DMS114 treated with DMSO at 0.1 percent for 48 hours (cell line): Measurements from ENCODE around the gene VAV2.

ENCODE experiments used
- DNase-seq: peaks from one replicate; lab custom pipeline; 2025; ENCODE audit not compliant: unreplicated experiment; lab: John Stamatoyannopoulos, UW

Gene VAV2

DNA sequence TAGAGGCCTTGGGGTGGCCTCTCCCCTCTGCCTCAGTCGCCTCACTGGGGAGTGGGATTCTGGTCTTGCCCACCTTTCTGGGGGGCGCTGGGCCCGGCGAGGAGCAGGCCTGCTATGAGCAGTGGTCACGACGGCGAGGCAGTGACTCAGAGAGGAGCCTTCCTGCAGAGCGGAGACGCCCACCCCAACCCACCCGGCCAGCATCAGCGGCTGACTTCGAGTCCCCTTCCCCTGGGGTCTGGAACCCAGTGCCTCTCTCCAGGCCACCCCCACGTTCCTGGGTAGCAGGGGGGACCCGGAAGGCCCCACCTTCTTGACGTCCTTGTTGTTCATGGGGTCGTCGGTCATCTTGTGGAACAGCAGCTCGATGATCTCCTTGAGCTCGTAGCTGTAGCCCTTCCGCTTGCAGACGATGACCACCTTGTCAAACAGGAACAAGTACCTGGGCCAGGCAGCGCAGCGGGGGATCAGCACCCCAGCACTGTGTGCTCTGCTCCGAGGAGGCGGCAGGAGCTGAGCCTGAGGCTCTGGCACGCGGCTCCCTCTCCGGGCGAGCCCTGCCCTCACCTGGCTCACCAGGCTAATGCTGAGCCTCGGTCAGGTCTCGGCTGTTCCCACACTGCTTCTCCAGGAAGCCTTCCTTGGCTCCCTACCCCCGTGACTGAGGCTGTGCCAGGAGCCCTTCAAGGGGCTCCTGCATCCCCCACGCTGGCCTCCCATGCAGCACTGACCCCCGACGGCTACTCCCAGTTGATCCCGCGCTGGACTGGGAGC lies 203.9 kb downstream of the VAV2 start:
- DNase-seq = no peak

DNA sequence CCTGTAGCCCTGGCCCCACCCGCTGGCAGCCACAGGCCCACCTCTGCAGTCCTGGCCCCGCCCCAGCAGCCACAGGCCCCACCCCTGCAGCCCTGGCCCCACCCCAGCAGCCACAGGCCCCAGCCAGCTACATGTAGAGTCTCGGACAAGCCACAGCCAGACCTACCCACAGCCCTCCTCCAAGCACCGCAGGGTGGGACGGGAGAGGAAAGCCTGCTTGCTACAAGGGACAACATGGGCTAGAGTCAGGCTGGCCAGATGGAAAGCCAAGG lies 204.4 kb downstream of the VAV2 start:
- DNase-seq = no peak

DNA sequence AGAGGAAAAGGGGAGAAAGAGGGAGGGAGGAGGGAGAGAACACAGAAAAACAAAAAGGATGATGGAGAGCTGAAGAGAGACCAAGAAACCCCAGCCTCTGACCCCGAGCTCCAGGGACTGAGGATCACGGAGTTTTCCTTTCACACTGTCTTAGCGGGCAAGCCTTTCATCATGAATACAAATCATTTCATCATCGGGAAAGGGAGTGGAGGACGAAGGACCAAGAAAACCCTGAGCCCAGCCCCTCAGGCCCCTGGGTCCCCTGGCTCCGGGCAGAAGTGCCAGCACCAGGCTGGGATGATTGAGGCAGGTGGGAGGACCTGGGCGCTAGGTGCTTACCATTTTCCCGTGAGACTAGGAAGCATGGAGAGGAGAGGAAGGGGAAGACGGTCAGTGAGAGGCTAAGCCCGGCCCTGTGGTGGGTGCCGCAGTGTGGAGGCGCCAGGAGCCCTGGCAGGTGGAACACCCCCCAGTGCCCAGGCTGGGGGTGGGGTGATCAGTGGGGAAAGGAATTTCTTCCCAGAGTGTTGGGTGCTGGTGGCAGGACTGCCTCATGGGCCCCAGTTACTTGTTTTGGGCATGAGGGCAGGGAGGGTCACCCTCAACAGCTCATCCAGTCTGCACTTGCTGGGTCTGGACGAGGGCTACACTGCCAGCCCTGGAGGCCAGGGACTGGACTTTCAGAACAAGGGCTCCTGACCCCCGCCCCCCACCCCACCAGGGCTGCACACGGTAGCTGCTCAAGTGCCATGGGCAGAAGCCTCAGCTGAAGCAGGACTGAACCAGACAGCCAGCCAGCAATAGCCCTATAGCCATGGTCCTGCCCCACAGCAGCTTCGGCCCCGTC lies 205.0 kb downstream of the VAV2 start:
- DNase-seq = no peak

DNA sequence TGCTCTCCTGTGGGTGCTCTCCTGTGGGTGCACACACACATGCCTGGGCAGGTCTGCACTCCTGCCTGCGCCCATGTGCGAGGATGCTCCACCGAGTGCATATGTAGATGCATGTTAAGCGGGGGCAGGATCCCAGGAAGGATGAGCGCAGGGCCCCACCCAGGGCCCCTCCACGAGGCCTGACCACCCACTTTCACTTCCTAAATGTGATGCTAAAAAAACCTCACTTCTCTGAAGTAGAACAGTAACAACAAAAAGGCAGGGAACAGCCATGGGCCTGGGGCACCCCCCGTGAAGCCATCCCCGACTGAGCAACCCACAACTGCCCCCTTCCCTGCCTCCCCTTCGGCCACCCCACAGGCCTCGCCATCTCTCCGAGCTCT lies 205.8 kb downstream of the VAV2 start:
- no peak for DNase-seq

DNA sequence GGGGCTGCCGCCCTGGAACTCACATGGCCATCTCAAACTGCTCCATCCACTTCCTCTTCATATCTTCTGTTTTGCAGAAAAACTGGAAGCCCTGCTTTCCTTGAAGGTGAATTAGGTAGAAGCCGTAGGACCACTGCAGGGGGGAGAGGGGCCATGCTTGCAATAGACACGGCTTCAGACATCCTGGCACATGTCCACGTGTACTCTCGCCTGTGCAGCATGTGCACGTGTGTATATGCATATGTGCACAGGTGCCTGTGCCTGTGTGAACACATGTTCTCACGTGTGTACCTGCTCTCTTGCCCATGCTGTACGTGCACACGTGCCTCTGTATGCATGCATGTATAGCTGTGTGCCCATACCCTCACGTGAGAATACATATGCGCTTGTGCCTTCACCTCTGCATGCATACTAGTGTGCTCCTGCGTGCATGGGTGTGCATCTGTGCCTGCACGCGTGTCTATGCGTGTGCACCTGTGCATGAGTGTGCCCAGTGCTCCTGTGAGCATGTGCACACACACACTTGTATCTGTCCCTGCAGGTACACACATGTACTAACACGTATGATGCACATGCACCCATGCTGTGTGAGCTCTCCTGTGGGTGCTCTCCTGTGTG lies 206.3 kb downstream of the VAV2 start:
- no peak for DNase-seq

DNA sequence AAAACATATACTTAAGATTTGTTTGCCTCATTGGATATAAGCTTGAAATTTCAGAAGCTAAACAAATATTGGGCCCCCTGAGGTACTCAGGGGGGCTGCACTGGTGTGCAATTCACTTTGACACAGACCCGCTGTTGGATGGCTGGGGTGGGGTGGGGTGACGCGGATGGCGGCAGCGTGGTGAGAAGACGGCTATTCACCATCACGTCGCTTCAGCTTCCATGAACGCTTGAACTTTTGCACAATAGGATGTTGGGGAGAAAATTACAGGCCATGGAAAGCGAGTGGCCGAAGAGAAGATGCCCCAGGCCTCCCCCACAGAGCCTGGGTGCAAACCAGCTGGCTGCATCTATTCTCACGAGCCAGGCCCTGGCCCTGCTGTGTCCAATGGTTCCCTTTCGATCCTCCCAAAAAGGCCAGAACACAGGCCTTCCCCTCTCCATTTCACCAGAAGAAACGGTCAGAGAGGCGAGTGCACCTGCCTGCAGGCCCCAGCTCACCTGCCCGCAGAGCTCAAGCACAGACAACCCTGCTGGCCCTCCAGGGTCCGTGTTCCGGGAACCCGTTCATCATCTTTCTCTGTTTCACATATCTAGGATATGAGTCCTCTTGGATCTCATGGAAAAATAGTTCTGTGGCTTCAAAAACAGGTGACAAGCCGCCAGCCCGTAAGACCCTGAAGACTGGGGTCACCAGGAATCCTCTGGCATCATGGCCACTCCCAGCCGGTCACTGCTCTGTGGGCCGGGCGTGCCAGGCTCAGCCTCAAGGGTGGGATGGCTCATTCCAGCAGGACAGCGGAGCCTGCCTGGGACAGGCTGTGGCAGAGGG lies 207.2 kb downstream of the VAV2 start:
- no peak for DNase-seq

DNA sequence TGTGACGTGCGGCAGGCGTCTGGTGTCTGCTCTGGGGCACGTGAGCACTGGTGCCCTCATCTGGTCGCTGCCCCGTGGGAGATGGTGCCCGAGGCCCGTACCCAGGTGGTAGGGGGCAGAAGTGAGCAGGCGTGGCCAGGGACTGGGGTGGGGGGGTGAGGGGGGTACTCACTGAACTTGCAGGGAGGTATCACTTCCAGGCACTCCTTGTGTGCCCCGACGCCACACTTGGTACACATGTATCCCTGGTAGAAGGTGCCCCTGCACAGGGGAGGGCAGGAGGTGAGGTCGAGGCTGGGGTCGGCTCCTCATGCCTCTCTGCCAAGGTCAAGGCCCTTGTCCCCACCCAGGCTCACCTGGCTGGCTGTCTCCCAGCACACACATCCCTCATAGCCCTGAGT lies 208.8 kb downstream of the VAV2 start:
- DNase-seq = no peak

DNA sequence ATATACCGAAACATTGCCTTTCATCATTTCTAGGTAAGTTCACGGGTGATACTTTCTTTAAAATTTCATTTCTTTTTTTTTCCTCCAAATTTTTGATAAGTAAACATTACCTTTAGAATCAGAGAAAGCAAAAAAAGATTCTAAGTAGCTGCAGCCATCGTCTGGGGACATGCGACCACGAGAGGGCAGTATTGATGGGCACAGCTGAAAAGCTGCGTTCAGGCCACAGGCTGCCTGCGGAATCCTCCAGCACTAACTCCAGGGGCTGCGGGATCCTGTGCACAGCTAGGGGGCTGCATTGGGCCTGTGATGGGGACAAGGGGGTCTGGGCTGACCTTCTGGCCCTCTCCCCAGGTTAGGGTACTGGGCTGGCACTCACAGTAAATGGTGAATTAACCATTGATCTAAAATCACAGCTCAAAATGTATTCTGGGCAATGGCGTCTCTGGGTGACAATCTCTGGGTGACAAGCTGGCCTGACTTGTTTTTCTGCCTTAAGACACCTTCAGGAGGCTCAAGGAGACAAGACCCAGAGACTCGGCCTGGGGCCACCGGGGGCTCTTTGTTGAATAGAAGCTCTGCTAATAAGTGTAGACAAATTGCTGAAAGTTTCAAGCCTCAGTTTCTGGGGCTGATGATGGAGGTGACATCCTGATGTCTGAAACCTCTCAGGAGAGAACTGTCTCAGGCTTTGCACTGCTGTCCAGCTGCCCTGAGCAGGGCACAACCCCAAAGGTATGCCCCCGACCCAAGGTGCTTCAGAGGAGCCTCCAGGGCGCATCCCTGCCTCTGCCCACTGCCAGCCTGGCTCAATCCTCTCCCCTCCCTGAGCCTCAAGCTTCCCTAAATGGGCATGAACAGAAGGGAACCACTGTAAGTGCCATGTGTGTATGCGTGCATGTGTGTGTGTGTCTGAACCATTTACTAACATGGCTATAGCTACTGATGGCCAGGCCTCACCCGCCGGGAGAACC lies 209.7 kb downstream of the VAV2 start:
- DNase-seq = peak; percentile 23

DNA sequence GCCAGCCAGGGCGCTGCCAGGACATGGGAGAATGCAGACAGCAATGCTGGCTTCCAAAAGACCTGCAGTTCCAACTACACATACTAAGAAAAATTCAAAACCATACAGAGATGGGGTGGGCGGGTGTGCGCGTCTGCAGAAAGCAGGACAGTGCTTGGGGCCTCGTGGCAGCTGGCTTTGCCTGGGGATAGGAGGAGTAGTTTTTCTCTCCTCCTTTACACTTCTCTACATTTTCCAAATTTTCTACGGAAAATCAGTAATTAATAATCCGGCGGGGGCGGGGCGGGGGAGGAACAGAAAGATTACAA lies 210.3 kb downstream of the VAV2 start:
- DNase-seq = no peak

DNA sequence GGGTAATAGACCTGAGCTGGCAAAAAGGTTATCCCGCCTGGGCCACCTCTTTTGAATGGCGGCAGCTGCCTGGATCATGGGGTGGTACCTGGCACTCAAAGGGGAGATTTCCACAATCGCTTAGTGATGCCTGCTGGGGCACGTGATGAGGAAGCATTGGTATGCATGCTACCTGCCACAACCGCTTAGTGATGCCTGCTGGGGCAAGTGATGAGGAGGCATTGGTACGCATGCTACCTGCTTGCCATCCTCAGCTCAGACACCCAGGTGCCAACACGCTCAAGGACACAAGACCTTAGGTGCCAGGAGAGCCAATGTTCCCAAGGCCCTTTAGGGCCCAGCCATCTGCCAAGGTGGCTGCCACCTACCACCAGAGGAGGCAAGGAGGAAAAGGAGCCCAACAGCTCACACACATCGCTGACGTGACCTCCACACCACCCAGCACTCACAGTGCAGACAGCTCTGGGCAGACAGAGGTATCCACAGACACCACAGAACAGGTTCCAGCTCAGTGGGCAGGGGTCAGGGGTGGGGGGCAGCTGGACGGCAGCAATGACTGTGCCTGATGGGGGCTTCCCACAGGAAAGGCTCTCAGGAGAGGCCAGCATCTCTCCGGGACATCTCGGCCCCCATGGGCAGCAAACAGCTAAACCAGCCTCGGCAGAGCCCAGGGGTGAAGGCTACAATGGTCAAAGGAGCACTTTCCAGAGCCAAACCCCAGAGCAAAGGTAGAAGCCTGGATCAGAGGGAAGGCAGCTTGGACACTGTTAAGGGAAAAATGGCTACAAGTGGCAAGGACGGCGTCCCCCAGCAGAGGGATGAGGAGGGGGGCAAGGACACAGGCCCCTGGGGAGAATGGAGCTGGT lies 210.9 kb downstream of the VAV2 start:
- no peak for DNase-seq

DNA sequence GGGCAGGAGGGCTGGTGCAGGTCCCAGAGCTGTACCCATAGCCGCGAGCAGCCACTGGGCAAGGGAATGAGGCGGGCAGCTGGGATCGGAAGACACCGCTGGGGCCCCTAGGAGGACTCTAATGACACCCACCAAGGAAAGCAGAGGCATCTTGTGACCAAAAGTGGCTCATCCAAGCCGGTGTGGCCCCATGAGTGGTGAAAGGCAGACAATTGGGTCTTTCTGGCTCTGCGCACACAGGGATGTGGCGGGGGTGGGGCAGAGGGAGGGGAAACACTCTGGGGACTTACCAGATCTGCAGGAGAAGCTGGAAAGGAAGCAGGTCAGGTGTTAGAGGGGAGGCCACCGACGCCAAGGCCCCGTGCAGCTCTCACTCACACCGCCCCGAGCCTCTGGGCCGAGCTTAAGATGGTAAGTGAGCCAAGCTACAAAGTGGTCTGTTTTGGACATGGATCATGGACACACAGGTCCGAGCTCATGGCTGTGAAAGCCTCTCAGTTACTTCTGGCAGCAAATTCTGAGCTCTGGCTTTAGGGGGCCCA lies 211.6 kb downstream of the VAV2 start:
- no peak for DNase-seq

DNA sequence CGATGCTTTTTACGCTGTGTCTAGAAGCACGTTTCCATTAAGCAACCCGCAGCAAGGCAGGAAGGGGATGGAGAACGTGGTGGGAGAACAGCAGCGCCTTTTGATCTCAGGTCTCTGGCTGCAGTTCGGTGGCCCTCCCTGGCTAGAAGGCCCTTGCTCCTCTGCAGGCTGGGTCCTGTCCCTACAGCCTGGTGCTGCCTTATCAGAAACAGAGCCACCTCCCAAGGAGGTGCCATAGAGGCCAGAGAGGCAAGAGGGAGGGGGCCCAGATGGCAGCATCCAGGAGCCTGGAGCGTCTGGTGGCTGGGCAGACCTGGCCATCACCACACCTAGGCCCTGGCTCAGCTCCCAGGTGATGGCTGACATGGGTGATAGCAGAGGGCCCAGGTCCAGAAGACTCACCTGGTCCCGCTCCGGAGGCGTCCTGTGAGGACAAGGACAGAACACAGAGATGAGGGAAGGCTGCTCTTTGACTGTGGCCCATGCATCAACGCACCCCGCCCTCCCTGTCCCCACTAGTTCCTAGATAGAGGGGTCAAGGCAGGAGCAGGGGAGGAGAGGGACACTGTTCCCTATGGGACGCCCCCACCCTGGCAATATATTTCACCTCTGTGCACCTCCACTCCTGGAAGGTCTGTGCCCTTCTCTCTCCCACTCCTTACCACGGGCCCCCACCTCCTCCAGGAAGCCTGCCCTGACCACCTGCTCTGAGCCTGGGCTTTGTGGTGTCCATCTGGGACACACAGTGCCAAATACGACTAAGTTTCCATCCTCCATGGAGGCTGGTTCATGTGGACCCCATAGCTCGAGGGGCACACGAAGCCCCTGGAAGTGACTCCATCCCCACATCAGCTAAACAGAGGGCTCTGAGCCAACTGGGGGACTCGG lies 212.4 kb downstream of the VAV2 start:
- no peak for DNase-seq

DNA sequence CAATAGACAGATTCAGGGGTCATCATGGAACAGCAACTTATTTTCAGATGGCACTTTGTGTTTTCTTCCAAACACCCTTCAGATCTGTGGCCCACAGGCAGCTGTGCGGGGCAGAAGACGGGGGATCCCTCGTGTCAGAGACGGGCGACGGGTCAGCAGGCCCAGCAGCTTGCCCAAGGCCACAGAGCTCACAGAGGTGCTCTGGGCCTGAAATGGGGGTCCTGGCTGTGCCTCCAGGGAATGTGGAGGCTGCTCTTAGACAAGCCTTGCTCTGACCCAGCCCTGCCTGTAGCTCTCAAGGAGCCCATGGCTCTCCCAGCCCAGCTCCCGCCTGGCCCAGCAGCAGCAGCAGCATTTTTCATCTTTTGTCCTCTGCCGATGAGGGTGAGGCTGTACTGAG lies 213.0 kb downstream of the VAV2 start:
- no peak for DNase-seq

DNA sequence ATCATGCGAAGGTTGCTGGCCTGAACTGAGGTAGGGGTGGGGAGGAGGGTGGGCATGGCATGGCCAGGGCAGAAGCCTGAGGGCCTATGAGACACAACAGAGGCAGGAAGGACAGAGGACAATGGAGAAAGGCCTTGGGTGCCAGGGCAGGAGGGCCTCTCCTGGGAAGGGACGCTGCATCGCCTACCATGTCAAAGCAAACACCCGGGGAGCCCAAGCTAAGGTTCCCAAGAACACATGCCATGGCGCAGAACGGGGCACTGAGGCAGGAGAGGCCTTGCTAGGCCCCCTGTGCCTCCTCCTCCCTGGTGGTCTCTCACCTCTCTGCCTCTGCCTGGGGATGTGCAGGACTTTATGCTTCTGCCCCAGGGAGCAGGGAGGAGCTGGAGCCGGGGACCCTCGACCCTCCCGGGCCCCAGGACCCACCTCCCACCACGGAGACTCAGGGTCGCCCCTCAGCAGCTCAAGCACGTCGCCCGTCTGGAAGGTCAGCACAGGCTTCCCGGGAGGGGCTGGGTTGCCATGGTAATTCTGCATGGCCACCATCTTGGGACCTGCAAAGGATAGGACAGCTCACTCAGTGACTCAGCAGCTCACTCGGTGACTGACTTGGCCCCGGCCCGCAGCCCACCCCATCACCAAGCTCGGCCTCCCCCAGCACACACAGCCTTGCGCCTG lies 213.6 kb downstream of the VAV2 start:
- DNase-seq = no peak

DNA sequence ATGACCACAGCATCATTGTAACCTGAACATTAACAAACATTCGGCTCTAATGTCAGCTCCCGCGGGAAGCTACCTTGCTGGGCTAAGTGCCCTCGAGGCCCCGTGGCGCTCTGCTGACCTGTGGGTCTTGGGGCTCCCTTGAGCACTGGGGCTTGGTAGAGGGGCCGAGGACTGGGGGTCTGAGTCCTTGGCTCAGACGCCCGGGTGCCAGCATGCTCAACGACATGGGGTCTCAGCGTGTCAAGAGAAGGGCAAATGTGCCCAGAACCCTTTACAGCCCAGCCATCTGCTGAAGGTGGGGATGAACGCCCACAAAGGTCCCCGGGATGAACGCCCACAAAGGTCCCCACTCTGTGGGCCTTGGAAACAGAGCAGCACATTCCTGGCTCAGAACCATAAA lies 214.3 kb downstream of the VAV2 start:
- no peak for DNase-seq

DNA sequence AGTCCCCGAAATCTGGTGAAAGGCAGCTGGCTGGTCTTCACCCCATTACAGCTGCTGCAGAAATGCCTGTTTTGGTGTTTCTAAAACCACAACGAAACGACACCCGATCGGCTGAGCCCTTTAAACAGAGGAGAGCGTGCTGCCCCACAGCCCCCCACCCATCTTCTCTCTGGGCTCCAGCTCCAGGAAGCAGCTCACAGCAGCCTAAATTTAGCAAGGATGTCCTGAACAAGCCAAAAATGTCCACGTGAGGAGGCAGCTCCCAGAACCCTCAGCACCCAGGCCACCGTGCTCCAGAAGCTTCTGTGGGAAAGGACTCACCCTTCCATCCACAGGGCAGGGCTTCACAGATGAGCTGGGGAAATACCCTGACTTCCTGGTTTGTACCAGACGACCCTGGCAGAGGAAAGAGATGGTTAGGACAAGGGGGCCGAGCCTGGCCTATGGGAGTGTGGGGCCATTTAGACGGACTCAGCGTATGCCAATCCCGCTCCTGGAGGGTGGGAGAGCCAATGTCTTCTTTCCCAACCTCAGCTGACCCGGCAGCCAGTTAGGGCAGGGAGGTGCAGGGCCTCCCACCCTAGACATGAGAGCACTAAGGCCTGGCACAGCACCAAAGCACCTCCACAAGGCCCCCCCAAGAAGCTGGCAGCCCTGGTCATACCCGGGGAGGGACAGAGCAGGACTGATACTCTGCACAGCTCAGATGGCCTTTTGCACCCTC lies 214.9 kb downstream of the VAV2 start:
- no peak for DNase-seq
